Fibroblast of lung (primary cell): Measurements from ENCODE around the gene OTUD4. TPM values are rescaled to one million over a fixed set of nuclear protein-coding genes. Genes with fewer than 3 reads are reported as not detected.

Source experiments
- DNase-seq, 2 donors: peaks; one replicate each; pipeline versions ENCODE4 v3.0.0 to v3.0.0-alpha.2; 2010; ENCODE audit warnings: low read depth in 2 of 2
- H2AFZ ChIP-seq: 2 replicates; pipeline ENCODE4 v1.5.1; 2012; ENCODE audit warnings: low read length, control low read depth, inconsistent platforms
- H3K27ac ChIP-seq: 2 replicates; pipeline ENCODE4 v1.5.1; 2011; ENCODE audit warnings: low read length, control low read depth; ENCODE audit not compliant: insufficient read depth
- H3K27me3 ChIP-seq: 2 replicates; pipeline ENCODE4 v1.5.1; 2011; ENCODE audit warnings: mild to moderate bottlenecking, low read length; ENCODE audit not compliant: control insufficient read depth, insufficient read depth
- H3K36me3 ChIP-seq: 2 replicates; pipeline ENCODE4 v1.5.1; 2011; ENCODE audit warnings: low read length; ENCODE audit not compliant: control insufficient read depth, insufficient read depth
- H3K4me1 ChIP-seq: 2 replicates; pipeline ENCODE4 v1.5.1; 2011; ENCODE audit warnings: low read length; ENCODE audit not compliant: control insufficient read depth, insufficient read depth; ENCODE audit errors: extremely low read depth
- H3K4me2 ChIP-seq: 2 replicates; pipeline ENCODE4 v1.5.1; 2011; ENCODE audit warnings: low read length, control low read depth; ENCODE audit not compliant: insufficient read depth; ENCODE audit errors: extremely low read depth
- H3K4me3 ChIP-seq, 4 experiments: fragments of 200-600 bp in 1 of 4; sonication (generic) in 1 of 4; replicated peaks in 1 of 4; 2 replicates each; pipeline ENCODE4 v1.5.1; 2011 to 2016; ENCODE audit warnings: low read length in 4 of 4, low read depth in 3 of 4, mild to moderate bottlenecking in 3 of 4, control low read depth in 2 of 4, inconsistent platforms in 1 of 4, mixed read lengths in 1 of 4; ENCODE audit not compliant: insufficient read depth in 1 of 4; ENCODE audit errors: control extremely low read depth in 1 of 4
- H3K79me2 ChIP-seq: 2 replicates; pipeline ENCODE4 v1.5.1; 2012; ENCODE audit warnings: mild to moderate bottlenecking, low read length, inconsistent platforms; ENCODE audit not compliant: control insufficient read depth, insufficient read depth
- H3K9ac ChIP-seq: 2 replicates; pipeline ENCODE4 v1.5.1; 2011; ENCODE audit warnings: mild to moderate bottlenecking, low read length, control low read depth; ENCODE audit not compliant: insufficient read depth
- H3K9me3 ChIP-seq: 2 replicates; pipeline ENCODE4 v1.5.1; 2012; ENCODE audit warnings: low read depth, low read length; ENCODE audit not compliant: control insufficient read depth, insufficient read depth
- H4K20me1 ChIP-seq: 2 replicates; pipeline ENCODE4 v1.5.1; 2011; ENCODE audit warnings: low read length; ENCODE audit not compliant: control insufficient read depth, insufficient read depth; ENCODE audit errors: extremely low read depth
- CTCF ChIP-seq, 2 donors: IDR thresholded peaks in 1 of 2; conservative IDR thresholded peaks in 1 of 2; 1 replicate in 1 of 2; 2 replicates in 1 of 2; pipeline ENCODE4 v1.5.1; 2011 to 2012; ENCODE audit warnings: low read length in 2 of 2, control low read depth in 1 of 2, inconsistent platforms in 1 of 2, low read depth in 1 of 2, mild to moderate bottlenecking in 1 of 2
- EZH2 ChIP-seq: IDR thresholded peaks from 2 replicates; pipeline ENCODE4 v1.5.1; 2012; ENCODE audit warnings: low read length, control low read depth, mild to moderate bottlenecking; ENCODE audit errors: missing control alignments
- polyA plus RNA-seq, 2 donors: library from polyadenylated mRNA; depleted of rRNA in 1 of 2; stranded (reverse) in 1 of 2; unstranded in 1 of 2; fragments of >200 nt; gene quantifications; 2 replicates each; pipeline ENCODE4 v1.2.1, GENCODE V29; 2011 to 2012; ENCODE audit warnings: missing spikeins in 1 of 2
- total RNA-seq: library from RNA; depleted of rRNA; stranded (reverse); fragments of >200 nt; gene quantifications from 2 replicates; pipeline ENCODE4 v1.2.1, GENCODE V29; 2014

OTUD4 gene
- total and polyA plus RNA-seq, 2 donors (not counting 1 experiment from before 2014, with no cell fraction given), result 21.3 to 25.7 TPM

- DNase-seq, result peak; percentile 40 to 49
- no peak overlapping the region for H2AFZ ChIP-seq
- H4K20me1 ChIP-seq, result no peaks in the 10 kb centered on the region
- peak overlapping the region; percentile 97 for H3K4me2 ChIP-seq
- no peaks in the 10 kb centered on the region for H3K4me1 ChIP-seq
- H3K79me2 ChIP-seq, result peaks cover 62% of the 10 kb centered on the region
- peak overlapping the region; percentile 73 to 92 (median 85) for H3K4me3 ChIP-seq
- peak overlapping the region; percentile 83 for H3K27ac ChIP-seq
- no peaks in the 10 kb centered on the region for H3K36me3 ChIP-seq
- no peaks in the 10 kb centered on the region for H3K9me3 ChIP-seq
- H3K27me3 ChIP-seq, result no peaks in the 10 kb centered on the region
- TF ChIP-seq EZH2 (no peak), CTCF (conservative IDR thresholded peaks at IDR 0.05 in 1 of 2, IDR thresholded peaks at IDR 0.05 in 1 of 2; ENCODE audit: low read depth in 1 of 2, low read length in 2 of 2) (no peak)
- no peak overlapping the region for H3K9ac ChIP-seq
These were observed 2.9 kb downstream of the OTUD4 start for GRCh38 chr4:145177511-145177905.

GRCh38 chr4:145176641-145177432, 3.6 kb downstream of the OTUD4 start:
- Histone ChIP-seq H3K79me2 (peaks cover 65% of the 10 kb centered on the region), H3K36me3 (peaks cover 1% of the 10 kb centered on the region), H3K9ac (no peak overlapping the region), H3K27ac (peak overlapping the region; percentile 83), H3K4me2 (peak overlapping the region; percentile 97), H3K4me1 (no peaks in the 10 kb centered on the region), H3K27me3 (no peaks in the 10 kb centered on the region), H4K20me1 (no peaks in the 10 kb centered on the region), H3K9me3 (no peaks in the 10 kb centered on the region), H3K4me3 (peak overlapping the region; percentile 73 to 92 (median 85)), H2AFZ (no peak overlapping the region)
- DNase-seq, result no peak
- TF ChIP-seq EZH2 (no peak), CTCF (conservative IDR thresholded peaks at IDR 0.05 in 1 of 2, IDR thresholded peaks at IDR 0.05 in 1 of 2; ENCODE audit: low read depth in 1 of 2, low read length in 2 of 2) (no peak)

GRCh38 chr4:145171911-145172310, 8.5 kb downstream of the OTUD4 start:
- Histone ChIP-seq H3K4me2 (no peak overlapping the region), H3K27me3 (no peaks in the 10 kb centered on the region), H4K20me1 (no peaks in the 10 kb centered on the region), H2AFZ (no peak overlapping the region), H3K9ac (no peak overlapping the region), H3K9me3 (no peaks in the 10 kb centered on the region), H3K4me1 (no peaks in the 10 kb centered on the region), H3K27ac (no peak overlapping the region), H3K36me3 (peaks cover 2% of the 10 kb centered on the region), H3K79me2 (peaks cover 42% of the 10 kb centered on the region), H3K4me3 (no peak overlapping the region)
- TF ChIP-seq EZH2, result no peak
- TF ChIP-seq CTCF (conservative IDR thresholded peaks at IDR 0.05 in 1 of 2, IDR thresholded peaks at IDR 0.05 in 1 of 2; ENCODE audit: low read depth in 1 of 2, low read length in 2 of 2), result no peak
- no peak for DNase-seq
